GM18951 (cell line): ENCODE data around the gene SIRPG.
"Not testable (repeated sequence)": the region's sequence is repeated elsewhere in the genome, so short reads cannot be mapped to it uniquely, and the experiment has no call there.

Experiments
- POLR2A ChIP-seq: IDR thresholded peaks from 4 replicates; pipeline ENCODE4 v1.6.1; 2011; ENCODE audit warnings: mild to moderate bottlenecking; ENCODE audit not compliant: insufficient read length, insufficient read depth; ENCODE audit errors: extremely low read depth
- in situ Hi-C: fragments of 300-500 bp; cut with MboI; formaldehyde crosslinking; loops from one replicate; pipeline ENCODE4 v1.12.0; 2022; ENCODE audit warnings: low sequenced_read_pairs, mixed read lengths, inconsistent platforms; ENCODE audit not compliant: unreplicated experiment

SIRPG gene

DNA sequence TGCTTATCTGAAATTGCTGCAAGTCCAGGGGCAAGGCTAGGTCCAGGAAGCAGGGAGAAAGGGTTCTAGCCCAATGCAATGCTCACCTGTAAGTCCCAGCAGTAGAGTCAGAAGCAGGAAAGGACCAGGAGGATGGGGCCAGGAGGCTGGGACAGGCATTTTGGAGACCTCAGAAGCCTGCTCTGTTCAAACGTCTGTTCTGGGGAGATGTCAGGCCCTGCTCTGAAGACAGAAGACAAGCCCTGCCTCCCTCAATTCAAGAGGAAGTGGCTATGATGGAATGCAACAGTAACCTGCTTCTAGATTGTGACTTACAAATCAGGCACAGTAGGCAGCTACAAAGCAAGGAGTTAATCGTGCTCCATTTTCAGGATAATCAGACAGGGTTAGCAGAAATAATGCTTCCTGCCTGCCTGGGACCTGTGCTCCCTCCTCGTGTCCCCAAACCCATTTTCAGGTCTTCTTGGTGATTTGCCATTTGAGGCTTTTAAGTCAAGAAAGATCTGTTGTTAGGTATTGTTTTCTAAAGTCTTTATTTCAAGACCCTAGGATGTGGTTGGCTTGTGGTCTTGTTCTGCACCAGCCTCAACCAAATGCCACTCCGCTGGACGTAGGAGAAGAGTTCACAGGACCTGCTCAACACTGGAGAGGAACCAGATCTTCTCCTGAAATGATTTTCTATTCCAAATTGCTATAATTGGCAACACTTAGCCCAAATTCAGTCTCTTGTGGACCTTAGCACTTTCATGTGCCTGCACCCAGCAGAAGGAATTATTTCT is at the start of gene SIRPG:
Gene SIRPG (minus strand): TSS at position 224 of the 779 bp plus-strand sequence. CDS start 65 bp downstream, at position 159.
- TF ChIP-seq POLR2A, result no peak
- in situ Hi-C loops, result no loop called here

GRCh38 chr20:1706887-1707286 is 49.3 kb upstream of the SIRPG start:
- in situ Hi-C loops, result not testable (repeated sequence)

DNA sequence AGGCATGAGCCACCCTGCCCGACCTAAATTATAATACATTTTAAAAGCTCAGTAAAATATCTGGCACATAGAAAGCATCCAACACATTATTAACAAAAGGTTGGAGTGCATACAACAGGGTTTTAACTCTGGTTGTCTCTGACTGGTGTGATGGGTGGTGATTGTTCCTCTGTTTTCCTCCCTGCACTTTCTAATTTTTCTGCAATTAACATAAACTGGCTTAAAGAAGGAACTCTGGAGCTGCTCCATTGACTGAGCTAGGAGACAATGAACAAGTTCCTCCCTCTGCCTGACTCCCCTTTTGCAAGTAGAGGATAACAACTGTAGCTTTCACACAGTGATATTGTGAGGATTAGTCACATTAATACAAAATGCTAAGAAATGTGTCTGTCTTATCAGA is 48.5 kb upstream of the SIRPG start:
- no peak for TF ChIP-seq POLR2A
- in situ Hi-C loops, result no loop called here

DNA sequence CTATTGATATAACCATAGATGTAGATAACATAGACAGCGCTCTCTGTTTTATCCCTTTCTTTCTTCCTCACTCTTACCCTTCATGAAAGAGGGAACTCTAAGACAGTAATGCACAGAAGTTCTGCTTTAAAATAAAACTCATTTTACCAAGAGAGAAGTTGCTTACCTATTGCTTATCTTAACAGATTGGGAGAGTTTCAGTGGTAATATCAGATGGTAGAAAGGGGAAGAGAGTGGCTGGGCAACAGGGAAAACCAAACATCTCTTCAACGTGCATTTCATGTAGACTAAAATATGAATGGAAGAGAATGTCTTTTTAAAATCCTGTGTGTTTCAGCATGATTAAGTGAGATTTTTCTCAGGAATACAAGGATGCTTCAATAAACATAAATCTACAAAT is 45.3 kb upstream of the SIRPG start:
- in situ Hi-C loops, result no loop called here
- TF ChIP-seq POLR2A, result no peak

DNA sequence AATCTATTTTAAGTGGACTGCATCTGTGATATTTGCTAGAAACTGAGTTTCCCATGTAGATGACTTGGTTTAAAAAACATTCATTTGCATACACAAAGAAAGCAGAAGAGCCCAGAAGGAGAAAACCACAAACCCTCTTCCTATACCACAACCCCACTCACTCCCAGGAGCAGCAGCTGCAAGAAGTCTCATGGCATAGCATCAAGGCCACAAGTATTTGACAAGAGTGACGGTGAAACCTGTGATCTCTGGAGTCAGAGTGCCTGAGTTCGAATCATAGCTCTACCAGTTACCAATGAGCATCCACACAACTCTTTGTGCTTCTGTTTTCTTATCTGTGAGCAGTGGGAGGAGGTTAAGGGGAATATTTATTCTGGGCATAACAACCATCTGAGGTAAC is 44.7 kb upstream of the SIRPG start:
- in situ Hi-C loops, result no loop called here
- TF ChIP-seq POLR2A, result no peak

- TF ChIP-seq POLR2A, result no peak
- in situ Hi-C loops, result no loop called here
These were observed 43.4 kb upstream of the SIRPG start for GRCh38 chr20:1700990-1701389.

GRCh38 chr20:1697592-1697991 is 40.0 kb upstream of the SIRPG start:
- in situ Hi-C loops, result no loop called here
- no peak for TF ChIP-seq POLR2A

DNA sequence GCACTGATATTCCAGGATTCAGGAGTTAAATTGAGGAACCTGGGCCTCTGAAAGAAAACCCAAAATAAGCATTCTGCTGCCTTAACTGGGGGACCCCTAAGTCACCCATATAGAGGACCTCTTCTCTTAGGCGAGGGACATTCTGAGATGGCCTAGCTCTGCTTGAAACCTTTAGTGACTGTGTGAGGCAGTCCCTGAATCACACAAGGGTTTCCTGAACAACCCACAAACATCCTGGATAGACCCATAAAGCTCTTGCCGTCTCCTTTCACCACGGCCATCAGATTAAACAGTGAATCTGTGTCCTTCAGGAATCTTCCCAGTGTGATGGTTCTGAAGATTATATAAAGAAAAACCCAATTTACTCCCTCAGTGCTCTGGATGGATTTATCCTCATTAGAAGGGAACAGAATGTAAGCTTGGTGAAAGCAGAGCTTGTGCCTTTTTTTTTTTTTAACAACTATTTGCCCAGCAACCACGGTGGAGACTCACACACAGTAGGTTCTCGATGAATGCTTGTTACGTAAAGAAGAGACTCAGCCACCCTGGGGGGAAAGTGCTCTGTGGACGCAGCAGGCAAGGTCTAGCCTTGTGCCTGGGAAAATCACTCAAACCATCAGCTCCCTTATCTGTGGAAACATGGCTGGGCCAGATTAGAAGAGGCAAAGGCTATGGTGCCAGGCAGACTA is 39.1 kb upstream of the SIRPG start:
- in situ Hi-C loops, result no loop called here
- TF ChIP-seq POLR2A, result no peak

DNA sequence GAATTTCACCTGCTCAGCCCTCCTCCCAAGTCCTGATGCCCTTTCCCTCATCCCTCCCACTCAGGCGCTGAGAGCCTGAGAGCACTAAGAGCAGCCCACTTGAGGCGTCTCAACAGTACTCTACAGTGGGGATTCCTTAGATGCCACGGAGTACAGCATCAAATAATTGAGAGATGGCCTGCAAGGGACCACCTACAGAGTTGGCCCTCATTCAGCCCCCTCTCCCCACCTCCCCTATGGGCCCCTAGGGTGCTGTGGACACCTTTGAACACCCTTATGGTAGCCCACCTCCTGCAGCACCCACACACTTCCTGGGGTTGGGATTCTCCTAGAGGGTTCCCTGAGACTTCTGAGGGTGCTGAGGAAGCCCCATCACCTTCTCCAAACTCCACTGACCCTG is 37.1 kb upstream of the SIRPG start:
- in situ Hi-C loops, result no loop called here
- no peak for TF ChIP-seq POLR2A

GRCh38 chr20:1693427-1693826 is 35.8 kb upstream of the SIRPG start:
- in situ Hi-C loops, result no loop called here
- no peak for TF ChIP-seq POLR2A

DNA sequence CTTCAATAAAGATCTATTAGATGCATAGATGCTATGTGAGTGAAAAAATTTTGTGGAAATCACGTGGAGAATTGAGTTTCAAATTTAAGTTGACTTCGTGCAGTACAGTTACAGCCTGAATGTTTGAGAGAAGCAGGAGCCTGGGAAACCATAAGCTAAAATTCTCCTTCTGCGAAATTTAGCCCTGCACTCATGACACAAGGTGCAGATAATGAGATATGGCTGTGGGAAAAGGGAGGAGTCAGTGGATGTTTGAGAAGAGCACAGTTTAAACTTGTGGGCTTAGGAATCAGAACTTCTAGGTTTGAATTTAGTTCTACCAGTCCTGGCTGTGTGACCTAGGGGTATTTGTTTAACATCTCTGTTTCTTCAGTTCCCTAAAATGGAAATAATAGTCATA is 32.1 kb upstream of the SIRPG start:
- TF ChIP-seq POLR2A, result no peak
- in situ Hi-C loops, result no loop called here

GRCh38 chr20:1688886-1689538 is 31.4 kb upstream of the SIRPG start:
- TF ChIP-seq POLR2A, result no peak
- in situ Hi-C loops, result no loop called here

GRCh38 chr20:1687053-1687452 is 29.5 kb upstream of the SIRPG start:
- in situ Hi-C loops, result no loop called here
- TF ChIP-seq POLR2A, result no peak
